ENCODE measurements around the gene ZNF207. TPM values are rescaled to one million over a fixed set of nuclear protein-coding genes. Genes with fewer than 3 reads are reported as not detected.

The ZNF207 gene
- total and polyA plus RNA-seq, 9 of the 15 experiments (the other 6 are each of a cell fraction or from before 2014, with no cell fraction given), result 123 to 370 (median 250) TPM

DNA sequence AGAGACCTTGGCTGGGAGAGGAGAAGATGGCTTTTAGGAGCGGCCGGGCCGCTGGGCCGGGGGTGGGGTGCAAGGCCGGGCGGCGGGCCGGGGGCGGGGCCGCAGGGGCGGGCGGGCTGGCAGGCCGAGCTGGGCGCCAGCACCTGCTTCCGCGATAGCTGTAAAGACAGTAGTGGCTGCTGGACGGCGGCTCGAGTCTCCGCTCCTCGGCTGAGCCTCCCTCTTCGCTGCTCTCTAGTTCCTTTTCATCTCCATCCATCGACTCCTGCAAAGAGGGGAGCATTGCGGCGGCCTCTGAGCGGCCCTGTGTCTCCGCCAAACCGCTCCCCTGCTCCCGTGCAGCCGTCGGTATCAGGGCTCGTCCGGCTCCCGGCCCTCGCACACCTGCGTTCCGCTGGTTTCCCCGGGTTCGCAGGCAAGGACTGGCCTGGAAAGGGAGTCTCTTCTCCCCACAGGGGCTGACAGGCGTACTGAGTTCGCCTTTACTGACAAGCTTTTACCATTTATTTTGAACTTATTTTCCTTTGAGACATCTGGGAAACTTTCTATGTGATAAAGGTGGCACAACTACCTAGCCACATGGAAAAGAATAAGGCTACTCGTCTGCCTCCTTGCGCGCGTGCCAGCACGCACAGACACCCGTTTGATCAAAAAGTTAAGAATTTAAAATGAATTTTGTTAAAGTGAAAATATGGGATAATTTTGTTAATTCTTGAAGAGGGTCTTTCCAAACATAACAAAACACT lies 7.9 kb upstream of the ZNF207 start, which contains the start of gene C17orf75 (continued):
- TF ChIP-seq EP400 (IDR thresholded peaks at IDR 0.05), result peak; percentile 87
- TF ChIP-seq, protein P1, sequence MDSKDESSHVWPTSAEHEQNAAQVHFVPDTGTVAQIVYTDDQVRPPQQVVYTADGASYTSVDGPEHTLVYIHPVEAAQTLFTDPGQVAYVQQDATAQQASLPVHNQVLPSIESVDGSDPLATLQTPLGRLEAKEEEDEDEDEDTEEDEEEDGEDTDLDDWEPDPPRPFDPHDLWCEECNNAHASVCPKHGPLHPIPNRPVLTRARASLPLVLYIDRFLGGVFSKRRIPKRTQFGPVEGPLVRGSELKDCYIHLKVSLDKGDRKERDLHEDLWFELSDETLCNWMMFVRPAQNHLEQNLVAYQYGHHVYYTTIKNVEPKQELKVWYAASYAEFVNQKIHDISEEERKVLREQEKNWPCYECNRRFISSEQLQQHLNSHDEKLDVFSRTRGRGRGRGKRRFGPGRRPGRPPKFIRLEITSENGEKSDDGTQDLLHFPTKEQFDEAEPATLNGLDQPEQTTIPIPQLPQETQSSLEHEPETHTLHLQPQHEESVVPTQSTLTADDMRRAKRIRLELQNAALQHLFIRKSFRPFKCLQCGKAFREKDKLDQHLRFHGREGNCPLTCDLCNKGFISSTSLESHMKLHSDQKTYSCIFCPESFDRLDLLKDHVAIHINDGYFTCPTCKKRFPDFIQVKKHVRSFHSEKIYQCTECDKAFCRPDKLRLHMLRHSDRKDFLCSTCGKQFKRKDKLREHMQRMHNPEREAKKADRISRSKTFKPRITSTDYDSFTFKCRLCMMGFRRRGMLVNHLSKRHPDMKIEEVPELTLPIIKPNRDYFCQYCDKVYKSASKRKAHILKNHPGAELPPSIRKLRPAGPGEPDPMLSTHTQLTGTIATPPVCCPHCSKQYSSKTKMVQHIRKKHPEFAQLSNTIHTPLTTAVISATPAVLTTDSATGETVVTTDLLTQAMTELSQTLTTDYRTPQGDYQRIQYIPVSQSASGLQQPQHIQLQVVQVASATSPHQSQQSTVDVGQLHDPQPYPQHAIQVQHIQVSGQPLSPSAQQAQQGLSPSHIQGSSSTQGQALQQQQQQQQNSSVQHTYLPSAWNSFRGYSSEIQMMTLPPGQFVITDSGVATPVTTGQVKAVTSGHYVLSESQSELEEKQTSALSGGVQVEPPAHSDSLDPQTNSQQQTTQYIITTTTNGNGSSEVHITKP (IDR thresholded peaks at IDR 0.05; ENCODE audit: partially characterized antibody), result peak; percentile 51
- TF ChIP-seq ARNT (IDR thresholded peaks at IDR 0.05), result peak in 1 of 2 experiments; percentile 54; a peak in 1 of 4 replicates
- no peak for TF ChIP-seq XRCC3 (IDR thresholded peaks at IDR 0.05)
- TF ChIP-seq, protein P2, sequence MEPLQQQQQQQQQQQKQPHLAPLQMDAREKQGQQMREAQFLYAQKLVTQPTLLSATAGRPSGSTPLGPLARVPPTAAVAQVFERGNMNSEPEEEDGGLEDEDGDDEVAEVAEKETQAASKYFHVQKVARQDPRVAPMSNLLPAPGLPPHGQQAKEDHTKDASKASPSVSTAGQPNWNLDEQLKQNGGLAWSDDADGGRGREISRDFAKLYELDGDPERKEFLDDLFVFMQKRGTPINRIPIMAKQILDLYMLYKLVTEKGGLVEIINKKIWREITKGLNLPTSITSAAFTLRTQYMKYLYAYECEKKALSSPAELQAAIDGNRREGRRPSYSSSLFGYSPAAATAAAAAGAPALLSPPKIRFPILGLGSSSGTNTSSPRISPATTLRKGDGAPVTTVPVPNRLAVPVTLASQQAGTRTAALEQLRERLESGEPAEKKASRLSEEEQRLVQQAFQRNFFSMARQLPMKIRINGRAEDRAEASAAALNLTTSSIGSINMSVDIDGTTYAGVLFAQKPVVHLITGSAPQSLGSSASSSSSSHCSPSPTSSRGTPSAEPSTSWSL (CRISPR knock-in tag; IDR thresholded peaks at IDR 0.05; ENCODE audit: borderline replicate concordance), result no peak
- TF ChIP-seq, protein P3, sequence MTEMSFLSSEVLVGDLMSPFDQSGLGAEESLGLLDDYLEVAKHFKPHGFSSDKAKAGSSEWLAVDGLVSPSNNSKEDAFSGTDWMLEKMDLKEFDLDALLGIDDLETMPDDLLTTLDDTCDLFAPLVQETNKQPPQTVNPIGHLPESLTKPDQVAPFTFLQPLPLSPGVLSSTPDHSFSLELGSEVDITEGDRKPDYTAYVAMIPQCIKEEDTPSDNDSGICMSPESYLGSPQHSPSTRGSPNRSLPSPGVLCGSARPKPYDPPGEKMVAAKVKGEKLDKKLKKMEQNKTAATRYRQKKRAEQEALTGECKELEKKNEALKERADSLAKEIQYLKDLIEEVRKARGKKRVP (CRISPR knock-in tag; IDR thresholded peaks at IDR 0.05), result no peak
- no peak for TF ChIP-seq ETS2 (tag; IDR thresholded peaks at IDR 0.05; ENCODE audit: borderline replicate concordance, poor library complexity, severe bottlenecking)
- no peak for TF ChIP-seq LARP7 (IDR thresholded peaks at IDR 0.05)
- TF ChIP-seq, protein P4, sequence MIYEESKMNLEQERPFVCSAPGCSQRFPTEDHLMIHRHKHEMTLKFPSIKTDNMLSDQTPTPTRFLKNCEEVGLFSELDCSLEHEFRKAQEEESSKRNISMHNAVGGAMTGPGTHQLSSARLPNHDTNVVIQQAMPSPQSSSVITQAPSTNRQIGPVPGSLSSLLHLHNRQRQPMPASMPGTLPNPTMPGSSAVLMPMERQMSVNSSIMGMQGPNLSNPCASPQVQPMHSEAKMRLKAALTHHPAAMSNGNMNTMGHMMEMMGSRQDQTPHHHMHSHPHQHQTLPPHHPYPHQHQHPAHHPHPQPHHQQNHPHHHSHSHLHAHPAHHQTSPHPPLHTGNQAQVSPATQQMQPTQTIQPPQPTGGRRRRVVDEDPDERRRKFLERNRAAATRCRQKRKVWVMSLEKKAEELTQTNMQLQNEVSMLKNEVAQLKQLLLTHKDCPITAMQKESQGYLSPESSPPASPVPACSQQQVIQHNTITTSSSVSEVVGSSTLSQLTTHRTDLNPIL (CRISPR knock-in tag; IDR thresholded peaks at IDR 0.05), result no peak
- TF ChIP-seq RBM22 (IDR thresholded peaks at IDR 0.05; ENCODE audit: low read depth, low read length, poor library complexity, severe bottlenecking), result peak; percentile 81
- TF ChIP-seq ZNF668 (CRISPR knock-in tag; IDR thresholded peaks at IDR 0.05), result no peak
- TF ChIP-seq, protein P5, sequence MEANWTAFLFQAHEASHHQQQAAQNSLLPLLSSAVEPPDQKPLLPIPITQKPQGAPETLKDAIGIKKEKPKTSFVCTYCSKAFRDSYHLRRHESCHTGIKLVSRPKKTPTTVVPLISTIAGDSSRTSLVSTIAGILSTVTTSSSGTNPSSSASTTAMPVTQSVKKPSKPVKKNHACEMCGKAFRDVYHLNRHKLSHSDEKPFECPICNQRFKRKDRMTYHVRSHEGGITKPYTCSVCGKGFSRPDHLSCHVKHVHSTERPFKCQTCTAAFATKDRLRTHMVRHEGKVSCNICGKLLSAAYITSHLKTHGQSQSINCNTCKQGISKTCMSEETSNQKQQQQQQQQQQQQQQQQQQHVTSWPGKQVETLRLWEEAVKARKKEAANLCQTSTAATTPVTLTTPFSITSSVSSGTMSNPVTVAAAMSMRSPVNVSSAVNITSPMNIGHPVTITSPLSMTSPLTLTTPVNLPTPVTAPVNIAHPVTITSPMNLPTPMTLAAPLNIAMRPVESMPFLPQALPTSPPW (CRISPR knock-in tag; IDR thresholded peaks at IDR 0.05), result peak; percentile 76
- no peak for TF ChIP-seq E2F3 (CRISPR knock-in tag; IDR thresholded peaks at IDR 0.05)
- no peak for TF ChIP-seq ZNF282 (CRISPR knock-in tag; IDR thresholded peaks at IDR 0.05)
- TF ChIP-seq, protein P6, sequence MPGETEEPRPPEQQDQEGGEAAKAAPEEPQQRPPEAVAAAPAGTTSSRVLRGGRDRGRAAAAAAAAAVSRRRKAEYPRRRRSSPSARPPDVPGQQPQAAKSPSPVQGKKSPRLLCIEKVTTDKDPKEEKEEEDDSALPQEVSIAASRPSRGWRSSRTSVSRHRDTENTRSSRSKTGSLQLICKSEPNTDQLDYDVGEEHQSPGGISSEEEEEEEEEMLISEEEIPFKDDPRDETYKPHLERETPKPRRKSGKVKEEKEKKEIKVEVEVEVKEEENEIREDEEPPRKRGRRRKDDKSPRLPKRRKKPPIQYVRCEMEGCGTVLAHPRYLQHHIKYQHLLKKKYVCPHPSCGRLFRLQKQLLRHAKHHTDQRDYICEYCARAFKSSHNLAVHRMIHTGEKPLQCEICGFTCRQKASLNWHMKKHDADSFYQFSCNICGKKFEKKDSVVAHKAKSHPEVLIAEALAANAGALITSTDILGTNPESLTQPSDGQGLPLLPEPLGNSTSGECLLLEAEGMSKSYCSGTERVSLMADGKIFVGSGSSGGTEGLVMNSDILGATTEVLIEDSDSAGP (CRISPR knock-in tag; IDR thresholded peaks at IDR 0.05), result no peak
- 0 out of 2 replicates have a peak, but pooled peaks have one; percentile 17 for TF ChIP-seq ZNF175 (CRISPR knock-in tag; IDR thresholded peaks at IDR 0.05; ENCODE audit: low read depth)
